GM19328 (cell line): Measurements from ENCODE around the gene ETS2.
"Not testable (repeated sequence)": the region's sequence is repeated elsewhere in the genome, so short reads cannot be mapped to it uniquely, and the experiment has no call there.

Source experiments
- ATAC-seq: cut with Tn5 transposase; IDR thresholded peaks from one replicate; pipeline ENCODE4 v1.9.1; 2021; ENCODE audit warnings: mild to moderate bottlenecking, moderate library complexity; ENCODE audit not compliant: unreplicated experiment

ETS2 gene

DNA sequence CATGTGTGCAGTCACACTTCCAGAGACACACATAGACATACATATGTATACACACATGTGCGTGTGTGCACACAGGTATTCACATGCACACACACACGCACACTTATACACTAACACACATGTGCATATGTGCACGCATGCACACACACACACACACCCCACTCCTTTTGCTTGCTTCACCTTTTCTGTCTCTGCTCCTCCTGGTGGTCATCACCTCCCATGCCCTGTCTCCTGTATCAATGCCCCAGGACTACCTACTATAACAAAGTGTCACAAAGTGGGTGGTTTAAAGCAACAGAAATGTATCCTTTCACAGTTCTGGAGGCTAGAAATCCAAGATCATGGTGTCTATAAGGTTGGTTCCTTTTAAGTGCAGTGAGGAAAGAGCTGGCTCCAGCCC is 27.4 kb downstream of the ETS2 start:
- ATAC-seq = no peak

DNA sequence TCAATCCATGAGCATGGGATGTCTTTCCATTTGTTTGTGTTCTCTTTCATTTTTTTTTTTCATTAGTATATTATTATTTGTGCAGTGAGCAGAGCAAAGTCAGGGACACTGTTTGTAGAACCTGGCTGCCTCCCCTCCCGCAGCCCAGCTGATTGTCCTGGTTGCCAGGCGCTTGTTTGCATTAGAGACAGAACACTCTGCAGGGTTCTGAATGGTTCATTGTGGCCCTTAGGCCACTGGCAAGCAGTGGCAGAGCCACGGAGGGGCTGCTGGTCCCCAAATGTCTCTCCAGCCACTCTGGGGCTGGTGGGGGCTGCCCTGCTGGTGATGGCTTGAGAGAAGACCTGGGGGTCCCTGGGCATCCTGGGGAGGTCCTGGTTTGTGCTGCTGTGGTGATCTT is 29.0 kb downstream of the ETS2 start:
- no peak for ATAC-seq

DNA sequence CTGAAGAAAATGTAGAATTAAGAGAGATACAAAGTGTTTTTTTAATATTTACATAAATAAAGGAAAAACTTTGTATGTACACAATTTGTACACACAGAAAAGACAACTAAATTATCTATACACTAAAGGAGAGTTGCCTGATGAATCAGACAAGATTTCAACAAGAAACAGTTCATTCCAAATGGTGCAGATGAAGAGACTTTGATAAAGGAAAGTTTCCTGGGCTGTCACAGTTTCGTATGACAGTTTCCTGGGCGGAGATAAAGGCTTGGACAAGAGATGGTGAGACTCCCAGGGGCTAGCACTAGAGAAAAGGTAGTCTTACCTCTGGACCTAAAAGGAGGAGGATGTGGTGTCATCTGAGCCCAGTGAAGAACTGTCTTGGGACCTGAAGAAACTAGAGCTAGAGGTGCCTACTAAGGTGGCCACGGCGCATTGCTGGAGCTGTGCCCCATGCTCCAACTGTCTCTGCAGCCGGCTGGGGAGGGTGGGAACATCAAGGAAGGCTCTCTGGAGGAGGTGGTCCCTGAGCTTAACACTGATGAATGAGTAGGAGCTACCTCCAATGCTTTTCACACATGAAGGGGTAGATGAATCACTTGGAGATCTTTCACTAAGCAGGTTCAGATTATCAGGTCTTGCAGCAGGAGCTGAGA is 32.2 kb downstream of the ETS2 start:
- ATAC-seq = no peak

DNA sequence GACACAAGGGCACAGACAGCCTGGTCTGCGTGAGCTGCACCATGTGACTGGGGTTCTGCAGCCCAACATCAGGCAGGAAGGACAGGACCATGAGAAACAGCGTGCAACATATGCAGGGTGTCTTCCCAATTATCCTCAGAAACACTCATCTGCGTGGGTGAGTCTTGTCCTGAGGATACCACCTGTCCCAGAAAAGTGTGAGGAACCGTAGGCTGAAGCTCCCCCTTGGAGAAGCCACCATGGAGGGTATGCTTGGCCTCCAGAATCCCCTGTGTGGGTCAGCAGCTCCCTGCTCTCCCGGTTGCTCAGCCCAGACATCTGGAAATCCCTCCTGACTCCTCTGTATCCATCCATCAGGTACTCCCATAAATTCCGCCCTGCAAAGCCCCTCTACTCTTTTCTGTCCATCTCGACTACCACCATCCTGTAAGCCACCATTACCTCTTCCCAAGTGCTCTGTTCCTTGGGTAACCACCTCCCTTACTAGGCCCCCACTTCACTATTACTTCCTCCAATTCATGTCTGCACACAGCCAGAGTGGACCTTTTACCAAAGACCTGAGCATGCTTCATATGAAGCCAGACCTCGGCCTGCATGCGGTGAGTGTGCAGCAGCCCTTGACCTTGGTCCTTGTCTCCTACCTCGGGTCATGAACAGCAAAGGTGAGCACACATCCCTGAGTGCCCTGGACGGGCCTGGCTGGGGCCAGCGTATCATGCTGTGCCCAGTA is 33.0 kb downstream of the ETS2 start:
- ATAC-seq = no peak

DNA sequence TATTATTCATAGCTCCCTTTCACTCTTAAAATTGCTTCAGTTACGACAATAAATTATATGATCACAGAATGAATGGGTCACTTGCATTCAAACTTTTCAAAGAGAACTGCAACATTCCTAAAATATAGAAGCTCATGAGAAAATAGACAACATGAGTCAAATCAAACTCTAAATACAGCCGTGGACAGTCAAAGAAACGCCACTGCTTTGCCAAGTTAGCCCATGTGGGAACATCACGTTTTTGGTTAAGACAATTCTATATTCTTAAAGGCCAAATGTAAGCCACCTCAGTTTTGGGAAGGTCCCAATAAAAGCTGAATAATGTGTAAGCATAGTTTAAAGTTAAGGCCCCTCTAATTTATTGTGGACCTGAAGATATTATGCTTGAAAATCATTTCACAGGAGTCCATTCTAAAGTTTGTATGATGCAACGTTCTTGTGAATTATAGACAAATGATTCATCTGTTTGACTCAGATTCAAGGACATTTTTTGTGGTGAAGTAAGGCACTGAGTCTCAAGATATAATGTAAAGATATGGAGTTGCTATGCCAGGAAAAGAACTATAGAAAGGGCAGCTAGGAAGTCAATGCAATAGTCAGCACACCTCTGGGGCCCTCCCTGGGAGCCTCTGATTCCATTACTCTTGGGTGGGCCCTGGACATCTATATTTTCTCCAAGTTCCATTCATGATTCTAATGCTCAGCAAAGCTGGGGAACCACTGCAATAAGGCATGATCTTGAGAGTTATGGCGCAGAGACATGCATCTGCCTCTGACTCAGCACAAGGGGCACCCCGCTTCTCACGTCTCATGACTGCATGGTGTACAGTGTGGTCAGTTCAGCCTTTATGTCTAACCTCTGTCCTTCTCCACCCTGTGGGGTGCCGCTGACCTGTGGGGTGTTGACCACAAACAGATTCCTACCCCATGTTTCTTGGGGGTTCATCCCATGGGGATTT is 33.9 kb downstream of the ETS2 start:
- no peak for ATAC-seq

DNA sequence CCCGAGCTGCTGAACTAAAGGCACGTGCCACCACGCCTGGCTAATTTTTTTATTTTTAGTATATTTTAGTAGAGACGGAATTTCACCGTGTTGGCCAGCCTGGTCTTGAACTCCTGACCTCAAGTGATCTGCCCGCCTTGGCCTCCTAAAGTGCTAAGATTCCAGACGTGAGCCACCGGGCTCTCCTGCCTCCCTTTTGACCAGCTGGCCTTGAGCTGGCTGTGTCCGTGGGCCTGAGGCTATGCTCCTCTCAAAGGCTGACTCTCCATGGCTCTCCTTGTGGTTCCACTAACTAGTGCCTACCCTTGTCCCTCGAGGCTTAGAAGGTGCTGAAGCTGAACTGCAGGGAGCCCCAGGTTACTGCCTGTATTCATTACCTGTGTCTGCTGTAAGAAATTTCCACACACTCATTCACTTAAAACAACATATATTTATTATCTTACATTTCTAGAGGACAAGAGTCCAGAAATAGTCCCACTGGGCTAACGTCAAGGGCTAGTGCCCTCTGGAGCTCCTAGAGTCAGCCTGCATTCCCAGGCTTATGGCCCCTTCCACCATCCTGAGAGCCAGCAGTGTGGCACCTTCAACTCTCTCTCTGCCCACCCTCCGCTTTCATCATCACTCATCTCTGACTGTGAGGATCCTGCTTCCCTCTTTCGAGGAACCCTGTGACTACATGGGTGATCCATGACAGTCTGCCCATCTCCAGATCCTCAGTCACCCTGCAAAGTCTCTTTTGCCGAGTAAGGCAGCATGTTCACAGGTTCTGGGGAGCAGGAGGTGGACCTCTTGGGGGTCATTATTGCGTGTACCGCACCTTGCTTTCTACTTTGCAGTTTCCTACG is 34.9 kb downstream of the ETS2 start:
- no peak for ATAC-seq

DNA sequence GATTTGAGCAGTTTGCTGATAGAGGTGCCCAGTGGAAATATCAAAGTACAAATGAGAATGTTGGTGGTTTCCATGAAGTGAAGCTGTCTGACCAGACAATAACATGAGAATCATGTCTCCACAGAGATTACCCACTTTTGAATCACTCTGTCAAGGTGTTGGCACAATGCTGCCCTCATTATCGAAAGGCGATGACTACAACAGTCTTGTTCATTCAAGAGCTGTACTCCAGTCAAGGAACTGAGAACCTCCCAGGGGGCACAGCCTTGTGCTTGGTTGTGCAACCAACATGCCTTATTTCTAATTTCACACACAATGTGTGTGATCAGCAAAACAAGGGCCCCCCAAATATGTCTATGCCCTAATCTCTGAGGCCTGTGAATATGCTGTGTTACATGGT is 35.7 kb downstream of the ETS2 start:
- ATAC-seq = no peak

DNA sequence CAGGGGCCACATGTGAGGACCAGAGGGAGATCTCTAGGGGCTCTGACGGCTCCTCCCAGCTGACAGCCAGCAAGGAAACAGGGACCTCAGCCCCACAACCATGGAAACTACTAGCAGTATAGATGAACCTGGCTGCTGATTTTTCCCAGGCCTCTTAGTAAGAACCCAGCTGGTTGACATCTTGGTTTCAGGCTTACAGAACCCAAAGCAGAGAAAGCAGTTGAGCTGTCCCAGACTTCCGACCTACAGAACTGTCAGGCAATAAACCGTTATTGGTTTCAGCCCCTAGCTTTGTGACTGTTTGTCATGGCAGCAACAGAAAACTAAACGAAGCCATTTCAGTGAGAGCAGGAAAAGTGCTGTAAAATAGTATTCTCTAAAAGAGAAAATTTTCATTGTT is 36.4 kb downstream of the ETS2 start:
- no peak for ATAC-seq

DNA sequence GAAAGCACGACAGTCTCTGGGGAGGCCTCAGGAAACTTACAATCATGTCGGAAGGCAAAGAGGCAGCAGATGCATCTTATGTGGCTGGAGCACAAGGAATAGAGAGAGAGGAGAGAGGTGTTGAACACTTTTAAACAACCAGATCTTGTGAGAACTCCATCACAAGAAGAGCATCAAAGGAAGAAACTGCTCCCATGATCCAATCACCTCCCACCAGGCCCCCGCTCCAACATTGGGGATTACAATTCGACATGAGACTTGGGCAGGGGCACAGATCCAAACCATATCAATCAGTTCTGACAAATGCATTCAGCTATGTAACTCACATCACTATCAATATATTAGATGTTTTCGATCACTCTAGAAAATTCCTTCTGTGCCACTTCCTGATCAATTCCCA is 37.6 kb downstream of the ETS2 start:
- no peak for ATAC-seq

DNA sequence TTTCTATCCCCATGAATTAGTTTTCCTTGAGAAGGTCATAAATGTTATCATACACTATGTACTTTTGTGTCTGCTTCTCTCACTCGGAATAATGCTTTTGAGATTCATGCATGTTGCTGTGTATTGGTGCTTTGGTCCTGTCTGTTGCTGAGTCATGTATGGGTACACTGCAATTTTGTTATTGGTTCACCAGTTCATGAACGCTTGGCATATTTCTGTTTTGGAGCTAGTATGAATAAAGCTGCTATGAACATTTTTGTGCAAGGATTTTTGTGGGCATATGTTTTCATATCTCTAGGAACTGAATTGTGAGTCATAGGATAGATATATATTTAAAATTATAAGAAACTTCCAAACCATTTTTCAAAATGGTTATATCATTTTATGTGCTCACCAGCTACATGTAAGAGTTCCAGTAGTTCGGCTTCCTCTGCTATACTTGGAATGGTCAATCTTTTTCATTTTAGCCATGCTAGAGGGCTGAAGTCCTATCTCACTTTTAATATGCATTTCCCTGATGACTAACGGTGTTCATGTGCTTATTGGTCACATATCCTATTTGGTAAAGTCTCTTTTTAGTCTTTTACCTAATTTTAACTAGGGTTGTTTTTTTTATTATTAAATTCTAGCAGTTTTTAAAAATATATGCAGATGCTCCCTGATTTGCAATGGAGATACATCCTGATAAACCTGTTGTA is 38.2 kb downstream of the ETS2 start:
- ATAC-seq = no peak

DNA sequence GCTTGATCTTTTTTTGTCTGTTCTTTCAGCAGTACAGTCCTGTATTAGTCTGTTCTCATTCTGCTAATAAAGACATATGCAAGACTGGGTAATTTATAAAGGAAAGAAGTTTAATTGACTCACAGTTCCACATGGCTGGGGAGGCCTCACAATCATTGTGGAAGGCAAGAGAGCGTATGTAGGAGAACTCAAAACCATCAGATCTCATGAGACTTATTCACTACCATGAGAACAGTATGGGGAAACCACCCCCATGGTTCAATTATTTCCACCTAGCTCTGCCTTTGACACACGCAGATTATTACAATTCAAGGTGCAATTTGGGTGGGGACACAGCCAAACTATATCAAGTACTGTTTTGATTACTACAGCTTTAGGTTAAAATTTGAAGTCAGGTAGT is 39.6 kb downstream of the ETS2 start:
- not testable (repeated sequence) for ATAC-seq

DNA sequence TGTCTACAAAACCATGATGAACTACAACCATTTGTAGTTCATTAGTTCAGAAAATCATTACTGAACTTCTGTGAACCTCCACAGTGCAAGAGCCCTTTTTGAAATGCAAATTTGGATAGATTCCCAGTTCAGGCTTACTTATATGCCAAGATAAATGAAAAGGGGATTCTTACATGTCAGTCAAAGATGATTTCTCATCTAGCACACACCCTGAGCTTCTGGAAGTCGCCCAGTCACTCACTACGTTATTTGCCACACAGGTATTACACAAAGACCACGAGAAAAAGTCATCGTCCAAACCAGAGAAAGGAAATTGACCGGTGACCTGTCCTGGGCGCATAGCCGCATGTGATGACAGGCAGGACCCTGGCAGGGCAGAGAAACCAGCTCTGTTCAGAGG is 41.8 kb downstream of the ETS2 start:
- ATAC-seq = no peak

DNA sequence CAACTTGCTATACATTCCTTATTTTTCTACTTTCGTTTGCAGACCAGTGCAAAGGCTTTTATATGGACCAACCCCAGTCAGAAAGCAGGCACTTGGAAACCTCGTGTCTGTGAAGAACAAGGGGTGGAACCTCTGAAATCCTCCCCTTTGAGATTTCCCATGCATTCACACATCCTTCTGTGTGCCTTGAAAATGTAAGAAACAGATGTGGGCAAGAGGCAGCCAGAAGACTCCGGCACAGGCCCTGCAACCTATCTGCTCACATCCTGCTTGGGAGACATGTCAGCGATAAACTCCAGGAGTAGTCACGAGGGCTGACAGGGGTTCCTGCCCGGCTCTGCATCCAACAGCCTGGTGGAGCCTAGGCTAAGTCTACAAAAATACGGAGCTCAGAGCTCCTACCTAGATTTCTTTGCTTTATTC is 42.5 kb downstream of the ETS2 start:
- no peak for ATAC-seq

DNA sequence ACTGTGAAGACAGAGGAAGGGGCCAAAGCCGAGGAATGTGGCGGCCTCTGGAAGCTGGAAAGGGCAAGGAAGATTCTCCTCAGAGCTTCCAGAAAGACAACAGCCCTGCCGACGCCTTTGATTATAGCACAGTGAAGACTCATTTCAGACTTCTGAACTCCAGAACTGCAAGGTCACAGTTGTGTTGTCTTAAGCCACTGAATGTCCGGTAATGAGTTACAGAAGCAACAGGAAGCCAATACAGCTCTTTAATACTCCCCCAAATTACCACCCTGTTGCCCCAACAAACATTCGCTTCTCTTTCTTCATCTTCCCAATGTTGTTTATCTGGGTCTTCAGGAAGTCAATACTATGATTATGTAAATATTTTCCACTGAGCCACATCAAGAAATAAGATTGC is 44.0 kb downstream of the ETS2 start:
- no peak for ATAC-seq

DNA sequence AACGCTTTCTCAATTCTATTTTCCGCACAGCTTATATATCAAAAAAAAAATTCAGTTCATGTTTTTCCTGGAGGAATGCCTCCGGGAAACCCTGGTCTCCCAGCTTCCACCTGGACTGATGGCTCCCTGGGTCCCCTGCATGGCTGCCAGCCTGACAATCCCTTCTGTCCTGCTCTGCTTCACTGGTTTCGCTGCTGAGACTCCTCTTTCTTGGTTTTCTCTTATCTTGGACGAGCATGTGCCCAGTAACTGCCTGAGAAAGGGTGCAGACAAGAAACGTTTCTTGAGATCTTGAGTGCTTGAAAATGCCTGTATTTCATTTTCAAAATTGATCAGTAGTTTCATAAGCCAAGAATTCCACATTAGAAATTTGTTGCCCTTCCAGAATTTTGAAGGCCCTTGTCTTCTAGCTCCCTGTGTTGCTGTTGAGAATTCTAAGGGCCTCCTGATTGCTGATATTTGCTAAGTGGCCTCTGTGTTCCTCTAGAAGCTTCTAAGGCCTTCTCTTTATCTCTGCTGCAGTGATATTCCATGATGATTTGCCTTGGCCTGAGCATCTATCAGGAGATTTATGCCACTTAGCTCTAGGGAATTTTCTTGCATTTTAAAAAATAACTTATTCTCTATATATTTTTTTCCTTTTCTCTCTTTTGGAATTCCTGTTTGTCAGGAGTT is 44.7 kb downstream of the ETS2 start:
- no peak for ATAC-seq

DNA sequence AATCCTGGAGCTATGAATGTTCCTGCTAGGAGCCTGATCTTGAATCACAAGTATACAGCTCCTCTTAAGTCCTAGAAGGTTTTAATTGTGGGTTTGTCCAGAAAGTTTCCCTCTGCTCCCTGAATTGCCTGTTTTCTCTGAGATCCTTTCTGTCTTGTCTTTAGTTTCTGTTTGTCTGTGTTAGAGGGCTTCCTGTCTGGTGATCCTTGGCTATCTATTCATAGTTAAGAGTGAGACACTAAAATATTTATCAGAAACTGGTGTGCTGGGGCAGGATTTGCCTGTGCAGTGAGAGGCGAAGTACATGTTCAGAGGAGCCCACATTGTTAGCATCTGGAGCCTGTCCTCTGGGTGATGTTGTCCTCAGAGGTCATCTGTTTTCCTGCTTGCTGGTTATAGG is 45.4 kb downstream of the ETS2 start:
- ATAC-seq = no peak

DNA sequence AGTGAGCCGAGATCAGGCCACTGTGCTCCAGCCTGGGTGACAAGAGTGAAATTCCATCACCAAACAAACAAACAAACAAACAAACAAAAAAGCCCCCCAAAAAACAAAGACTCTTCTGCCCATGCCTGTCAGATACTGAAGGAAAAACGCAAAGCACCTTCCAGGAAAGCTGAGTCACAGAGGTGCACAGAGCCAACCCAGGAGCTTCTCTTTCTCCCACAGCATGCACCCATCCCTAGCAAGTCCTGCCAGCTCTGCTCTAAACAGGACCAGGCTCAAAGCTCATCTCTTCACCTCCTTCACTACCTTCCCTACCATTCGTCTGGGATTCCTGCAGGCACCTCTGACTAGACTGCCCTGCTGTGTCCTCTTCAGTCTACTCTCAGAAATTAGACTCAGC is 46.5 kb downstream of the ETS2 start:
- no peak for ATAC-seq

DNA sequence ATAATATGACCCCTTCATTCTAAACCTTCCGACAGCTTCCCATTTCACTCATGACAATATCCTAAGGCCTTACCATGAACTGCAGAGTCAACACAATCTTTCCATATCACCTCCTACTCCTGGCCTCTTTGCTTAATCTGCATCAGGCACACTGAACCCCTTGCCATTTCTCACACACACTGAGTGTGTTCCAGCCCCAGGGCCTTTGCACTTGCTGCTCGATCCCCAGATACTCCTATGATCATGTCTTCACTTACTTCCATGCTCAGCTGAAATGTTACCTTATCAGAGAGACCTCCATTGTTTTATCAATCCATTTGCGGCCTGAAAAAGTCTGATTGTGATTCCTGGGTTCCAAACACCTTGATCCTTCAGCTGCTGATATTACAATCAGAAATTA is 47.0 kb downstream of the ETS2 start:
- no peak for ATAC-seq

DNA sequence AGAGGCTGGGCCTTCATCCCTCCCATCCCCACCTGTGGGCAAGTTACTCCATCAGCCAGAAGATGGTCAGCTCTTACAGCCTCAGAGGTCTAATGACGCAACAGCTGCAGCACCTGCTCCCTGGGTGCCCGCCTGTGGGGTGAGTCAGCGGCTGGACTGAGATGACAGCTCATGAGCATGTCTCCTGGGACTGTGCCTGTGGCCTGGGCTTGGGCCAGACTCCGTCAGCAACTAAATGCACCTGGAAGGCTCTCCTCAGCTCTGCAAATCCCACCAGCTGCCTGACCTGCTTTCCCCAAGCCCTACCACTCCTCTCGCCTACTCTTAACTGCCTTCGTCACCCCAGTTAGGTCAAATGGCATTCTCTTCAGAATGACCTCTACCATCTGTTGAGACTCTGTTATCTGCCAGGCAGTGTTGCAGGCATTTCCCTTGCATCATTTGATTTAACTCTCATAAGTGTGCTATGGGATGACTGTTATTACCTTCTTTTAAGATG is 47.7 kb downstream of the ETS2 start:
- no peak for ATAC-seq
